Heart left ventricle (tissue), 13 donors: ENCODE results near the gene NAT16.

Experiments
- CTCF ChIP-seq, 12 donors: fragments of 200-600 bp; sonication (generic) in 4 of 12; IDR thresholded peaks; one replicate each; pipeline versions ENCODE4 v1.5.0 to v1.8.0; 2018 to 2022; ENCODE audit warnings: antibody characterized with exemption in 12 of 12, mild to moderate bottlenecking in 5 of 12
- POLR2A ChIP-seq, 2 donors: fragments of 450-650 bp; IDR thresholded peaks; one replicate each; pipeline ENCODE4 v1.6.1; 2017; ENCODE audit warnings: antibody characterized with exemption in 2 of 2, mild to moderate bottlenecking in 2 of 2, moderate library complexity in 2 of 2
- donor health status: ischemic (EF 13 %, LVEDD 7.1; RV severe dilation, severe dysfunction).
- donor health status: DM: no; HTN: yes; CAD: no.
- donor health status: DM: no; HTN: no; CAD: no.
- donor health status: ischemic (EF 25% LVEDD 6.9; RV normal size, moderate dysfunction).
- donor health status: ischemic (EF 25% LVEDD 5.7; RV mildly dilated, moderate dysfunction).
- donor health status: ischemic (EF 35%, LVEDD 5.7; RV mildly dilated, moderate dysfunction).
- donor health status: nonischemic (EF 11% LVEDD 7.7; RV severe dilation, severe dysfunction).
- donor health status: DM: yes; HTN: yes; CAD: no.
- donor health status: PGD.
- donor health status: ischemic (EF 29% LVEDD 5.4; RV normal size, mild dysfunction).
- donor health status: nonischemic (EF 23%, LVEDD 6.1; RV moderate dilation, normal function).

- TF ChIP-seq POLR2A (IDR thresholded peaks at IDR 0.05): no peak
- no peak for TF ChIP-seq CTCF (IDR thresholded peaks at IDR 0.05)
Measured at GRCh38 chr7:101222275-101222830, 42.3 kb upstream of the NAT16 start.
